ENCODE results near the gene USP51.
"Not testable (repeated sequence)": the region's sequence is repeated elsewhere in the genome, so short reads cannot be mapped to it uniquely, and the experiment has no call there.

USP51 gene

DNA sequence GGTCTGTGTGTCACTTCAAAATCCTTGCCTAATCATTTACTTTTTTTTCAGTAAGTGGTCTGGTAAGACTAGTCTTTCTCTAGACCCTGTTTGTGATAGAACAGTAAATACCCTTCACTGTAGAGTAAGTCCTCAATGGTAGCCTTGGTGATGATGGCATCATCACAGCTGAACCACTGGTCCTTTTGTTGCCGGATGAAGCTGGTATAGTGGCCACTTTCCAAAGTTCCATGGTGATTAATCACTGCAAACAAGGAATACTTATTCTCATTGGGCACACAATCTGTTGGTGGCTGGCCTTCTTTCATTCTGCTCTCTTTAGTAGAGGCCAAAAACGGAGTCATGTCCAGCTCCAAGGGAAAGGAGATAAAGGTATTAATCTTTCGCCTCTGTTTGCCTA lies 2.9 kb downstream of the USP51 start:
- Histone ChIP-seq H3K9me2 (ENCODE audit: low read depth, low read length) (no peaks in the 10 kb centered on the region), H2AFZ (ENCODE audit: low read length) (no peak overlapping the region), H3F3A (ENCODE audit: insufficient read depth, low read length) (no peaks in the 10 kb centered on the region), H3K27ac (ENCODE audit: low read depth, low read length, poor library complexity, severe bottlenecking) (no peak overlapping the region), H3K27me3 (ENCODE audit: insufficient read depth, low read length) (no peaks in the 10 kb centered on the region), H4K20me1 (ENCODE audit: insufficient read depth, low read length) (no peaks in the 10 kb centered on the region), H3K9me3 (ENCODE audit: low read length) (no peaks in the 10 kb centered on the region), H3K4me2 (ENCODE audit: low read length) (no peak overlapping the region), H3K36me3 (ENCODE audit: insufficient read depth, low read length) (no peaks in the 10 kb centered on the region), H3K4me1 (ENCODE audit: insufficient read depth, low read length, severe bottlenecking) (peaks cover 18% of the 10 kb centered on the region), H3K79me2 (ENCODE audit: insufficient read depth, low read length) (no peaks in the 10 kb centered on the region), H3K4me3 (ENCODE audit: low read depth, low read length, poor library complexity, severe bottlenecking) (no peak overlapping the region), H3K9ac (ENCODE audit: low read length) (no peak overlapping the region)
- TF ChIP-seq EZH2 (IDR thresholded peaks at IDR 0.05; ENCODE audit: borderline replicate concordance, low read length), result no peak
- TF ChIP-seq, protein P1, sequence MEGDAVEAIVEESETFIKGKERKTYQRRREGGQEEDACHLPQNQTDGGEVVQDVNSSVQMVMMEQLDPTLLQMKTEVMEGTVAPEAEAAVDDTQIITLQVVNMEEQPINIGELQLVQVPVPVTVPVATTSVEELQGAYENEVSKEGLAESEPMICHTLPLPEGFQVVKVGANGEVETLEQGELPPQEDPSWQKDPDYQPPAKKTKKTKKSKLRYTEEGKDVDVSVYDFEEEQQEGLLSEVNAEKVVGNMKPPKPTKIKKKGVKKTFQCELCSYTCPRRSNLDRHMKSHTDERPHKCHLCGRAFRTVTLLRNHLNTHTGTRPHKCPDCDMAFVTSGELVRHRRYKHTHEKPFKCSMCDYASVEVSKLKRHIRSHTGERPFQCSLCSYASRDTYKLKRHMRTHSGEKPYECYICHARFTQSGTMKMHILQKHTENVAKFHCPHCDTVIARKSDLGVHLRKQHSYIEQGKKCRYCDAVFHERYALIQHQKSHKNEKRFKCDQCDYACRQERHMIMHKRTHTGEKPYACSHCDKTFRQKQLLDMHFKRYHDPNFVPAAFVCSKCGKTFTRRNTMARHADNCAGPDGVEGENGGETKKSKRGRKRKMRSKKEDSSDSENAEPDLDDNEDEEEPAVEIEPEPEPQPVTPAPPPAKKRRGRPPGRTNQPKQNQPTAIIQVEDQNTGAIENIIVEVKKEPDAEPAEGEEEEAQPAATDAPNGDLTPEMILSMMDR (IDR thresholded peaks at IDR 0.05; ENCODE audit: low read length), result no peak

DNA sequence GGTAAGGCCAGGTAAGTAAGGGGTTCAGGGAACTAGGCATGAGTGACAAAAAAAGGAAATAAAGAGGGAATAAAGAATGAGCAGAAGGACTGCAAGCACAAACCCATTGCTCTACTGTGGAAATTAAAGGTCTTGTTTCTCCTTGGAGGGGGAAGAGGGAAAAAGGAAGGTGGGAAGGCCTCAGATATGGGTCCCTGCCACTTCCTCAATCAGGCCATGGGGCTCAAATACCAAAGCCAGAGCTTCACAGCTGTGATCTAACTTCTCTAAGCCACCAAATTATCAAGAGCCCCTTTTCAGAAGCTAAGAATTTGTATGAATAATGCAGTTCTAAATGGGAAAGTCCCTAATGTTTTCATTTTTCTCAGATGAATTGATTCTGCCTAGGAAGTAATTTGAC lies 4.7 kb downstream of the USP51 start:
- H4K20me1 ChIP-seq (ENCODE audit: insufficient read depth, low read length), result no peaks in the 10 kb centered on the region
- no peaks in the 10 kb centered on the region for H3K9me3 ChIP-seq (ENCODE audit: low read length)
- peaks cover 15% of the 10 kb centered on the region for H3K4me1 ChIP-seq (ENCODE audit: insufficient read depth, low read length, severe bottlenecking)
- no peaks in the 10 kb centered on the region for H3F3A ChIP-seq (ENCODE audit: insufficient read depth, low read length)
- no peaks in the 10 kb centered on the region for H3K36me3 ChIP-seq (ENCODE audit: insufficient read depth, low read length)
- H3K9me2 ChIP-seq (ENCODE audit: low read depth, low read length), result no peaks in the 10 kb centered on the region
- TF ChIP-seq, protein P1 (IDR thresholded peaks at IDR 0.05; ENCODE audit: low read length), result no peak
- no peak for TF ChIP-seq EZH2 (IDR thresholded peaks at IDR 0.05; ENCODE audit: borderline replicate concordance, low read length)
- no peak overlapping the region for H3K4me2 ChIP-seq (ENCODE audit: low read length)
- H3K27ac ChIP-seq (ENCODE audit: low read depth, low read length, poor library complexity, severe bottlenecking), result no peak overlapping the region
- no peaks in the 10 kb centered on the region for H3K79me2 ChIP-seq (ENCODE audit: insufficient read depth, low read length)
- no peak overlapping the region for H3K4me3 ChIP-seq (ENCODE audit: low read depth, low read length, poor library complexity, severe bottlenecking)
- H3K9ac ChIP-seq (ENCODE audit: low read length), result no peak overlapping the region
- no peak overlapping the region for H2AFZ ChIP-seq (ENCODE audit: low read length)
- H3K27me3 ChIP-seq (ENCODE audit: insufficient read depth, low read length), result no peaks in the 10 kb centered on the region

DNA sequence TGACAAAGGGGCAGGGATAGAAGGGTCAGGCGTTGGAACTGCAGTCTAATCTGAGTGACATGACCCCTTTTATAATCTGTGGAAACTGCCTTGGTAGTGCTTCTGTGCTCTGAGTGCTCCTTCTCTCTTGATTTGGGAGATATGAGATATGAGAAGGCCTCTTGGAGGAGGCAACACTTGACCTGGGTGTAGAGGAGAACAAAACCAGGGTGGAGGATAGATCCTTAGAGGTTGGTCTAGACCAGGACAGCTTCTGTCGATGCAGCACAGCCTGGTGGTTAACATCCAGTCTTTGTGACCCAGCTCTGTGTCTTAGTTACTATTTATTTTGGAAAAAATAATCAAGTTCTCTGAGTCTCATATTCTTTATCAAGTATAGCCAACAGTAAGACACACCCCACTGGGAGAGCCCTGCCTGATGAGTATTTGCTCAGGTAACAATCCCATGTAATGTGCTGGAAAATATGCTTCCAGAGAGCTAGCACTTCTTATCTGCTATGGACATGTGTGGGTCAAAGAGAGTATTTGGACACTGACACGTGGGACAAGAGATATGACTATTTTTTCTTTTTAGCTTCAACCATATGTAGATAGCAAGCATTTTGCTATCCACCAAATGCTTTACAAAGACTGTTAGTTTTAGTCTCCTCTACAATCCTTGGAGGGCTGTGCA lies 9.1 kb downstream of the USP51 start:
- no peaks in the 10 kb centered on the region for H3K79me2 ChIP-seq (ENCODE audit: insufficient read depth, low read length)
- no peak overlapping the region for H3K9ac ChIP-seq (ENCODE audit: low read length)
- no peaks in the 10 kb centered on the region for H3K9me3 ChIP-seq (ENCODE audit: low read length)
- no peak overlapping the region for H3K4me3 ChIP-seq (ENCODE audit: low read depth, low read length, poor library complexity, severe bottlenecking)
- H4K20me1 ChIP-seq (ENCODE audit: insufficient read depth, low read length), result no peaks in the 10 kb centered on the region
- no peaks in the 10 kb centered on the region for H3K9me2 ChIP-seq (ENCODE audit: low read depth, low read length)
- H2AFZ ChIP-seq (ENCODE audit: low read length), result no peak overlapping the region
- no peaks in the 10 kb centered on the region for H3F3A ChIP-seq (ENCODE audit: insufficient read depth, low read length)
- TF ChIP-seq EZH2 (IDR thresholded peaks at IDR 0.05; ENCODE audit: borderline replicate concordance, low read length), result no peak
- TF ChIP-seq, protein P1 (IDR thresholded peaks at IDR 0.05; ENCODE audit: low read length), result no peak
- H3K4me2 ChIP-seq (ENCODE audit: low read length), result no peak overlapping the region
- no peaks in the 10 kb centered on the region for H3K4me1 ChIP-seq (ENCODE audit: insufficient read depth, low read length, severe bottlenecking)
- no peaks in the 10 kb centered on the region for H3K27me3 ChIP-seq (ENCODE audit: insufficient read depth, low read length)
- H3K27ac ChIP-seq (ENCODE audit: low read depth, low read length, poor library complexity, severe bottlenecking), result no peak overlapping the region
- H3K36me3 ChIP-seq (ENCODE audit: insufficient read depth, low read length), result no peaks in the 10 kb centered on the region

DNA sequence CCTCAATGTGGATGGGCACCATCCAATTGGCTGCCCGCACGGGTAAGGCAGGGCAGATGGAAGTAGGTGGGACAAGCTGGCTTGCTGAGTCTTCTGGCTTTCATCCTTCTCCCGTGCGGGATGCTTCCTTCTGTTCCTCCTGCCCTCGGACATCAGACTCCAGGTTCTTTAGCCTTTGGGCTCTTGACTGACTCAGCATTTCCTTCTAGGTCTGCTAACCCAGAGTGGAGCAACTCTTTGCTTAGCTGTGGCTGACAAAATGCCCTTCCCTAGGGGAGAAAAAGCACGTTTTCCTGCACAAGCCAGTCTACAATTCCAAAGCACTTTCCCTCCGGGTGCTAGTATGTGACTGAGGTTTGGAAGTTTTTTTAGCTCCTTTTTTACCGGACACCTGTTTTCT lies 9.7 kb downstream of the USP51 start:
- H3F3A ChIP-seq (ENCODE audit: insufficient read depth, low read length); H2AFZ ChIP-seq (ENCODE audit: low read length); H3K4me2 ChIP-seq (ENCODE audit: low read length); H3K27me3 ChIP-seq (ENCODE audit: insufficient read depth, low read length); H3K79me2 ChIP-seq (ENCODE audit: insufficient read depth, low read length); H4K20me1 ChIP-seq (ENCODE audit: insufficient read depth, low read length); H3K4me1 ChIP-seq (ENCODE audit: insufficient read depth, low read length, severe bottlenecking); H3K27ac ChIP-seq (ENCODE audit: low read depth, low read length, poor library complexity, severe bottlenecking); H3K9me3 ChIP-seq (ENCODE audit: low read length); H3K36me3 ChIP-seq (ENCODE audit: insufficient read depth, low read length); H3K9me2 ChIP-seq (ENCODE audit: low read depth, low read length); H3K4me3 ChIP-seq (ENCODE audit: low read depth, low read length, poor library complexity, severe bottlenecking); H3K9ac ChIP-seq (ENCODE audit: low read length): not testable (repeated sequence)

DNA sequence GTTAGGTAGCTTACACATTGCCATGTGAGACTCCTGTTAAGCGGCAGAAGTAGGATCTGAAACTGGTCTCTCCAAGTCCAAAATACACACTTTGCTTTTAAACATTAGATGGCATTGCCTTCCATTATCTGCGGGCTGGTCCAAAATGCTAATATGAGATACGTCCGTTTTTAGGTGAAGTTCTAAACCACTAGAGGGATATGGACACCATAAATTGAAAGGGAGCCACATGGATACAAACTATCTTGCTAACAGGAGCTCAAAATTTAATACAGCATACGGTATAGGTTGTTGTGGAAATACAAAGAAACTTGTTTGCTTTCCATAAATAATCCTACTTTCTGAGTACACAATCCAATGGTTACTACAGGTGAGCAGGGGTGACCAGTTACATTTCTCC lies 23.9 kb downstream of the USP51 start:
- not testable (repeated sequence) for H3K9me3 ChIP-seq (ENCODE audit: low read length); H3K9me2 ChIP-seq (ENCODE audit: low read depth, low read length); H3K4me1 ChIP-seq (ENCODE audit: insufficient read depth, low read length, severe bottlenecking); H3K36me3 ChIP-seq (ENCODE audit: insufficient read depth, low read length); H3K27me3 ChIP-seq (ENCODE audit: insufficient read depth, low read length); H3F3A ChIP-seq (ENCODE audit: insufficient read depth, low read length); H3K27ac ChIP-seq (ENCODE audit: low read depth, low read length, poor library complexity, severe bottlenecking); H4K20me1 ChIP-seq (ENCODE audit: insufficient read depth, low read length); H3K79me2 ChIP-seq (ENCODE audit: insufficient read depth, low read length); H2AFZ ChIP-seq (ENCODE audit: low read length); H3K4me2 ChIP-seq (ENCODE audit: low read length); H3K9ac ChIP-seq (ENCODE audit: low read length); H3K4me3 ChIP-seq (ENCODE audit: low read depth, low read length, poor library complexity, severe bottlenecking)

All from OCI-LY1 (cell line).